SK-MEL-5 (cell line): ENCODE measurements around the gene CHRND. TPM values are rescaled to one million over a fixed set of nuclear protein-coding genes. Genes with fewer than 3 reads are reported as not detected.
A peak's percentile ranks its signal among the peaks of the same experiment; 100 is the strongest.

Source experiments
- DNase-seq: peaks from one replicate; pipeline ENCODE4 v3.0.0-alpha.2; 2016; ENCODE audit warnings: low read depth, low spot score
- in situ Hi-C: cut with HindIII; loops from 2 replicates; pipeline ENCODE4 v1.10.0; 2016; ENCODE audit warnings: low sequenced_read_pairs, high pct_unique_total_duplicates, low pct_unique_long_range_greater_than_20kb
- total RNA-seq: library from RNA; depleted of rRNA; stranded (reverse); fragments of >200 nt; shearing (Covaris generic); gene quantifications from 2 replicates; pipeline ENCODE4 v1.2.3, GENCODE V29; 2014

The CHRND gene
- total RNA-seq, 1 experiment from 2014 or later: 0.13 TPM

DNA sequence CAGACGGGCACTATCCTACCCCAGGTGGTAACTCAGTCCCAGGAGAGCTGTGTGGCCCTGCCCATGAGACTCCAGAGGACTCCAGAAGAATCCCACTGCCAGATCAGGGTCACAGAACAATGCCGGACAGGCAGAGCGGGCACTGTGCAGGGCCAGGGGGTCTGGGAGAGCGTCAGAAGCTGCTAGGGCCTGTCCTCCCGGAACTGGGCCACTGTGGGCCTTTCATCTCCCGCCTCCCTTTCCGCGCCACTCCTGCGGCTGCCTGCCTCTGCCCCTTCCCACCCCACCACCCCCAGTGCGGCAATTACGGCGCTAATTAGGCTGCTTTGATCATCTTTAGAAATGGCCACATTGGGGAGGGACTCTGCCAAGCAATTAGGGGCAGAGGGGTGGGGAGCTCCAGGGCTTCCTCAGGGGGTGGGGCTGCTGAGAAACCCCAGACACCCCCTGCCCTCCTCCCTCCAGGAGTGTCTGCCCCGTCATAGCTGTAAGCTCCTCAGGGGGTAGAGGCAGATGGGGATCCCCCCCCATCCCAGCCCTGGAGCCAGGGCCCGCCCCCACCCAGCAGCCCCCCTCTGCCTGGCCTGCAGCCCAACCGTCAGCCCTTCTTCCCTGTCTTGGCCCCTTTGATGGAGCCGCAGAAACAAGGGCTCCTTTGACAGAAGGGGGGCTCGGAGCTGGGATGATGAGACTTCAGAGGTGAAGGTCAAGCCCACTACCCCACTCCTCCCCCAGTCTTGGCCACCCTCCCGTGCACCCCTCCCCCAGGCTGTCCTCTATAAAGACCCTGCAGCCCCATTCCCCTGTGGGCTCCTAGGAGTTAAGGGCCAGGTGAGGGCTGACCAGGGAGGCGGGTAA, 6.2 kb upstream of the CHRND start, which contains the start of gene PRSS56:
Gene PRSS56 (plus strand): TSS at position 808 of the 858 bp plus-strand sequence. CDS start 211 bp downstream, outside the sequence.
- in situ Hi-C loops: no loop called here
- DNase-seq: no peak

- in situ Hi-C loops: no loop called here
- no peak for DNase-seq
These were observed 5.5 kb upstream of the CHRND start for GRCh38 chr2:232520489-232520888.

- in situ Hi-C loops: no loop called here
- DNase-seq: no peak
These were observed 4.9 kb upstream of the CHRND start for GRCh38 chr2:232521098-232521497.

- in situ Hi-C loops: no loop called here
- peak; percentile 32 for DNase-seq
These were observed 3.9 kb upstream of the CHRND start for GRCh38 chr2:232521959-232522622.

GRCh38 chr2:232522623-232523401, 3.1 kb upstream of the CHRND start:
- DNase-seq: no peak
- in situ Hi-C loops: no loop called here

- in situ Hi-C loops: no loop called here
- DNase-seq: no peak
These were observed 2.6 kb upstream of the CHRND start for GRCh38 chr2:232523402-232523681.

GRCh38 chr2:232523682-232524597, 2.0 kb upstream of the CHRND start:
- in situ Hi-C loops: no loop called here

GRCh38 chr2:232524771-232525170, 1.2 kb upstream of the CHRND start:
- DNase-seq: no peak
- in situ Hi-C loops: no loop called here

More at GRCh38 chr2:232523682-232524597, 2.0 kb upstream of the CHRND start:
- peak; percentile 30 for DNase-seq

DNA sequence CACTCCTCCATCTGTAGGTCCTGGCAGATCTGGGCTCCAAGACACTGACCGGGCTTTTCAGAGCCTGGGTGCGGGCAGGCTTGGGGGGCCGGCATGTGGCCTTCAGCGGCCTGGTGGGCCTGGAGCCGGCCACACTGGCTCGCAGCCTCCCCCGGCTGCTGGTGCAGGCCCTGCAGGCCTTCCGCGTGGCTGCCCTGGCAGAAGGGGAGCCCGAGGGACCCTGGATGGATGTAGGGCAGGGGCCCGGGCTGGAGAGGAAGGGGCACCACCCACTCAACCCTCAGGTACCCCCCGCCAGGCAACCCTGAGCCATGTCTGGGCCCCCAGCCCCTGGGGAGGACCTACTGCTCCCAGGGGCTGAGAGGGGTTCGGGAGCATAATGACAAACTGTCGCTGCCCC, 761 bp upstream of the CHRND start:
- in situ Hi-C loops: no loop called here
- DNase-seq: no peak

- no peak for DNase-seq
- in situ Hi-C loops: no loop called here
These were observed 497 bp downstream of the CHRND start for GRCh38 chr2:232526372-232526941.

GRCh38 chr2:232527905-232528470, 2.0 kb downstream of the CHRND start:
- in situ Hi-C loops: no loop called here
- DNase-seq: no peak

- in situ Hi-C loops: no loop called here
- peak; percentile 51 for DNase-seq
These were observed 2.9 kb downstream of the CHRND start for GRCh38 chr2:232528746-232529460.

GRCh38 chr2:232529806-232530547, 4.0 kb downstream of the CHRND start:
- no peak for DNase-seq
- in situ Hi-C loops: no loop called here

DNA sequence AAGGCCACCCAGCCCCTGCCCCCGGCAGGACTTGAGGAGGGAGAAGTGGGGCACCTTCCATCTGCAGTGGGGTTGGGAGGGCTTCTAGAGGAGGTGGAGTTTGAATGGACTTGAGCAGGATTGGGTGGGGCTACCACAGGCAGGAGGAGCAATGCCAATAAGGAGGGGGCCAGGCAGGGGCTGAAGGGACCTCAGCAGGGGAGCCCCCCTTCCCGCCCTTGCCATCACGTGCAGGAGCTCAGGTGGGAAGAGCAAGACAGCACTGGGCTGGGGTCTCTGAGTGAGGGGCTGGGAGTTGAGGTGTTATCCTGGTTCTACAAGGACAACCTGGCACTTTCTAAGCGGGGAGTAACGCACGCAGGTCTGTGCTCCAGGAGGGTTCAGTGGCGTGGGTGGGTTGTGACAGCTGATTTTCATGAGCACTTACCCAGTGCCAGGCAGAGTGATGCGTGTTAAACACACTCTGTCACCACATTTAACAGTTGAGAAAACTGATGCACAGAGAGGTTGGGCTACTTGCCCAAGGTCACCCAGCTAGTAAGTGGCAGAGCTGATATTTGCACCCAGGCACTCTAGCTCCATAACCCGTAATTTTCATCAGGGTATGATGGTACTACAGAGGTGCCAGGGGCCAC, 4.8 kb downstream of the CHRND start:
- in situ Hi-C loops: no loop called here

GRCh38 chr2:232532419-232532818, 6.5 kb downstream of the CHRND start:
- in situ Hi-C loops: no loop called here
- no peak for DNase-seq

More for the DNA sequence above, 4.8 kb downstream of the CHRND start:
- DNase-seq: no peak
